ENCODE results near the gene SPOP.

- no peak for TF ChIP-seq EZH2 (IDR thresholded peaks at IDR 0.05; ENCODE audit: borderline replicate concordance, low read length)
- TF ChIP-seq, protein P1, sequence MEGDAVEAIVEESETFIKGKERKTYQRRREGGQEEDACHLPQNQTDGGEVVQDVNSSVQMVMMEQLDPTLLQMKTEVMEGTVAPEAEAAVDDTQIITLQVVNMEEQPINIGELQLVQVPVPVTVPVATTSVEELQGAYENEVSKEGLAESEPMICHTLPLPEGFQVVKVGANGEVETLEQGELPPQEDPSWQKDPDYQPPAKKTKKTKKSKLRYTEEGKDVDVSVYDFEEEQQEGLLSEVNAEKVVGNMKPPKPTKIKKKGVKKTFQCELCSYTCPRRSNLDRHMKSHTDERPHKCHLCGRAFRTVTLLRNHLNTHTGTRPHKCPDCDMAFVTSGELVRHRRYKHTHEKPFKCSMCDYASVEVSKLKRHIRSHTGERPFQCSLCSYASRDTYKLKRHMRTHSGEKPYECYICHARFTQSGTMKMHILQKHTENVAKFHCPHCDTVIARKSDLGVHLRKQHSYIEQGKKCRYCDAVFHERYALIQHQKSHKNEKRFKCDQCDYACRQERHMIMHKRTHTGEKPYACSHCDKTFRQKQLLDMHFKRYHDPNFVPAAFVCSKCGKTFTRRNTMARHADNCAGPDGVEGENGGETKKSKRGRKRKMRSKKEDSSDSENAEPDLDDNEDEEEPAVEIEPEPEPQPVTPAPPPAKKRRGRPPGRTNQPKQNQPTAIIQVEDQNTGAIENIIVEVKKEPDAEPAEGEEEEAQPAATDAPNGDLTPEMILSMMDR (conservative IDR thresholded peaks at IDR 0.05 in 1 of 2, IDR thresholded peaks at IDR 0.05 in 1 of 2; ENCODE audit: extremely low read depth in 1 of 2, insufficient read depth in 1 of 2, low read depth in 1 of 2, low read length in 2 of 2) = no peak
Measured at GRCh38 chr17:49633762-49634484, 44.0 kb downstream of the SPOP start.

All from mammary epithelial cell (primary cell).